ENCODE measurements around the gene SEPTIN5.

GRCh38 chr22:19750507-19751490 lies 36.5 kb downstream of the SEPTIN5 start:
- TF ChIP-seq, protein P1, sequence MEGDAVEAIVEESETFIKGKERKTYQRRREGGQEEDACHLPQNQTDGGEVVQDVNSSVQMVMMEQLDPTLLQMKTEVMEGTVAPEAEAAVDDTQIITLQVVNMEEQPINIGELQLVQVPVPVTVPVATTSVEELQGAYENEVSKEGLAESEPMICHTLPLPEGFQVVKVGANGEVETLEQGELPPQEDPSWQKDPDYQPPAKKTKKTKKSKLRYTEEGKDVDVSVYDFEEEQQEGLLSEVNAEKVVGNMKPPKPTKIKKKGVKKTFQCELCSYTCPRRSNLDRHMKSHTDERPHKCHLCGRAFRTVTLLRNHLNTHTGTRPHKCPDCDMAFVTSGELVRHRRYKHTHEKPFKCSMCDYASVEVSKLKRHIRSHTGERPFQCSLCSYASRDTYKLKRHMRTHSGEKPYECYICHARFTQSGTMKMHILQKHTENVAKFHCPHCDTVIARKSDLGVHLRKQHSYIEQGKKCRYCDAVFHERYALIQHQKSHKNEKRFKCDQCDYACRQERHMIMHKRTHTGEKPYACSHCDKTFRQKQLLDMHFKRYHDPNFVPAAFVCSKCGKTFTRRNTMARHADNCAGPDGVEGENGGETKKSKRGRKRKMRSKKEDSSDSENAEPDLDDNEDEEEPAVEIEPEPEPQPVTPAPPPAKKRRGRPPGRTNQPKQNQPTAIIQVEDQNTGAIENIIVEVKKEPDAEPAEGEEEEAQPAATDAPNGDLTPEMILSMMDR (conservative IDR thresholded peaks at IDR 0.05; ENCODE audit: low read length) = no peak
- TF ChIP-seq EZH2phosphoT487 (IDR thresholded peaks at IDR 0.05; ENCODE audit: borderline replicate concordance) = no peak
